Measurements from ENCODE around the gene HMGCLL1. TPM values are rescaled to one million over a fixed set of nuclear protein-coding genes. Genes with fewer than 3 reads are reported as not detected.

Gene HMGCLL1
- 0.40 TPM for polyA plus RNA-seq (2013, experiment 1 of 2)
- polyA plus RNA-seq (2013, experiment 2 of 2), result 1.1 TPM

DNA sequence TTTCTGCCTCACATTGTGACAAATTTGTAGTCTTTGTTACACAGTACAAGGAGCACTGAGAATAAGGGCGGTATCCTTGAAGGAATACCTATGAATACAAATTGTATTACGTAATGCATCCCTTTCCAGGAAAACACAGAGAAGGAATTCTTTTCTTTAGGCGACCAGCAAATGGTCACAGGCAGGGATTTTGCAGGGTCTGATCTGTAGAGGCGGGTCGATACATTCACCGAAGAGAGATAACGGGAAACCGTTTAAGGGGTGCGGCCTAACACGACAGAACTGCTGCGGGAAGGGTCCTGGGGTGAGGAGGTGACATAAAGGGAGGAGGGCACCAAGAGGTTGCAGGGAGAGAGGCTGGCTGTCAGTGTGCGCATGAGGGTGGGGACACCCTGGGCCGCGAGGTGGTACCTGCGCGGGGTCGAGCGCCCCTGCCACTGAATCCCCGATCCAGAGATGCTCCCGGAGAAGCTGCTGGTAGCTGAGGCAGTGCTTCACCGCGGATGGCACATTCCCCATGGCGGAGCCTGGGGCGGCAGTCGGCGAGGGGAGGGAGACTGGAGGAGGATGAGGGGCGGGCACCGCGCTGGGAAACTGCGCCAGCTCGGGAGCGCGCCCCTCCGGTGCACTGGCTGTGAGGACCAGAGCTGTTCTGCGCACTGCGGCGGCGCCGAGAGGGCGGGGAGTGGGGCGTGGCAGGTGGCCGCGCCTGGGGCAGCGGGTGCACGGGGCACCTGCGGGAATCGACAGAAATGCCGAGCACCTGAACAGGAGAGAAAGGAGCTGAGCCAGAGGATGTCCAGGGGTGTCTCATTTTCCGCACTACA is at the start of gene HMGCLL1:
Gene HMGCLL1 (minus strand): TSS at position 656 of the 827 bp plus-strand sequence. CDS start 137 bp downstream, at position 519.
- Histone ChIP-seq H3K9me3 (ENCODE audit: insufficient read depth, low read depth, low read length) (peaks cover 1% of the 10 kb centered on the region; the same call in 1 of the 2 replicates), H3K27me3 (ENCODE audit: insufficient read depth, low read length) (peaks cover 21% of the 10 kb centered on the region; the same call in 1 of the 2 replicates), H3K36me3 (ENCODE audit: insufficient read depth, low read length) (no peaks in the 10 kb centered on the region), H3K27ac (ENCODE audit: low read depth, low read length) (no peak within 1 kb of the TSS), H3K4me3 (ENCODE audit: low read length) (peak within 1 kb of the TSS; percentile 70), H3K4me1 (ENCODE audit: insufficient read depth, low read length) (no peaks in the 10 kb centered on the region), H3K9ac (ENCODE audit: low read depth, low read length) (no peak within 1 kb of the TSS)
- 2% methylated on average over 48 of the region's 49 CpGs for WGBS

DNA sequence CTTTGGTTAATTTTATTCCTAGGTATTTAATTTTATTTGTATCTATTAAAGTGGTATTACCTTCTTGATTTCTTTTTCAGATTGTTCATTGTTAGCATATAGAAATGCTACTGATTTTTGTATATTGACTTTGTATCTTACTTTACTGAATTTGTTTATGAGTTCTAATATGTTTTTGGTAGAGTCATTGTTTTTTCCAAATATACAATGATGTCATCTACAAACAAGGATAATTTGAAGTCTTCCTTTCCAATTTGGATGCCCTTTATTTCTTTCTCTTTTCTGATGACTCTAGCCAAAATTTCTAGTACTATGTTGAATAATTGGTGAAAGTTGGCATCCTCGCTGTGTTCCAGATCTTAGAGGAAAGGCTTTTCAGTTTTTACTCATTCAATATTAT is 43.0 kb upstream of the HMGCLL1 start:
- no peak overlapping the region for H3K27ac ChIP-seq (ENCODE audit: low read depth, low read length)
- no peaks in the 10 kb centered on the region for H3K9me3 ChIP-seq (ENCODE audit: insufficient read depth, low read depth, low read length)
- WGBS, result no CpG with 5 or more reads among the region's 1 CpG
- H3K27me3 ChIP-seq (ENCODE audit: insufficient read depth, low read length), result no peaks in the 10 kb centered on the region
- no peaks in the 10 kb centered on the region for H3K36me3 ChIP-seq (ENCODE audit: insufficient read depth, low read length)
- no peak overlapping the region for H3K9ac ChIP-seq (ENCODE audit: low read depth, low read length)
- no peak overlapping the region for H3K4me3 ChIP-seq (ENCODE audit: low read length)
- no peaks in the 10 kb centered on the region for H3K4me1 ChIP-seq (ENCODE audit: insufficient read depth, low read length)

DNA sequence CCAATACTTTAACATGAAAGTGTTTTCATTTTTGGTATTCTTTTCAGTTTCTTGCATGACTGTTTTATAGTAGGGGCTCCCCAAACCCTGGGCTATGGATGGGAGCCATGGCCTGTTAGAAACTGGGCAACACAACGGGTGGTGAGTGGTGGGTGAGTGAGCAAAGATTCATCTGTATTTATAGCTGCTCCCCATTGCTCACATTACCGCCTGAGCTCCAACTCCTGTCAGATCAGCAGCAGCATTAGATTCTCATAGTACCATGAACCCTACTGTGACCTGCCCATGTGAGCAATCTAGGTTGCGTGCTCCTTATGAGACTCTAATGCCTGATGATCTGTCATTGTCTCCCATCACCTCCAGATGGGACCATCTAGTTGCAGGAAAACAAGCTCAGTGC is 42.3 kb upstream of the HMGCLL1 start:
- Histone ChIP-seq H3K9ac (ENCODE audit: low read depth, low read length) (no peak overlapping the region), H3K4me1 (ENCODE audit: insufficient read depth, low read length) (no peaks in the 10 kb centered on the region), H3K9me3 (ENCODE audit: insufficient read depth, low read depth, low read length) (no peaks in the 10 kb centered on the region), H3K27ac (ENCODE audit: low read depth, low read length) (no peak overlapping the region), H3K27me3 (ENCODE audit: insufficient read depth, low read length) (no peaks in the 10 kb centered on the region), H3K36me3 (ENCODE audit: insufficient read depth, low read length) (no peaks in the 10 kb centered on the region), H3K4me3 (ENCODE audit: low read length) (no peak overlapping the region)
- 97% methylated on average over 3 of the region's 3 CpGs for WGBS

DNA sequence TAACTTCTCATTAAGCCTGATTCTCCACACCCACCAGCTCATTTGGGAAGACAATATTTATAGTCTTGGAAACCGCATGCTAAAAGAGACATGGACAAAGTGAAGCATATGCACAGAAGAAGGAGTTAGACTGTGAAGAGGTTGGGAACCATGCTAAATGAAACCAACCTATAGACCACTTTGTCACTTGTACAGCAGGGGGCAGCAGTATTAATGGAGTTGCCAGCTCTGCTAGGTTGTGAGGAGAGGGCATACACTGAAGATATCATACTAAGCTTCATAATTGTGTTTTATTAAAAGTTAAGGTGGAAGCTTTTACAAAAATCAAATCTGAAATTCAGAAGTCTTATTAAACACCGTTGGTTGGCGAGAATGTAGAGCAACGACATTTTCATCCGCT is 38.3 kb upstream of the HMGCLL1 start:
- 92% methylated on average over 4 of the region's 5 CpGs for WGBS
- H3K27me3 ChIP-seq (ENCODE audit: insufficient read depth, low read length), result no peaks in the 10 kb centered on the region
- no peaks in the 10 kb centered on the region for H3K36me3 ChIP-seq (ENCODE audit: insufficient read depth, low read length)
- H3K9me3 ChIP-seq (ENCODE audit: insufficient read depth, low read depth, low read length), result no peaks in the 10 kb centered on the region
- H3K4me1 ChIP-seq (ENCODE audit: insufficient read depth, low read length), result no peaks in the 10 kb centered on the region
- no peak overlapping the region for H3K27ac ChIP-seq (ENCODE audit: low read depth, low read length)
- no peak overlapping the region for H3K9ac ChIP-seq (ENCODE audit: low read depth, low read length)
- H3K4me3 ChIP-seq (ENCODE audit: low read length), result no peak overlapping the region

DNA sequence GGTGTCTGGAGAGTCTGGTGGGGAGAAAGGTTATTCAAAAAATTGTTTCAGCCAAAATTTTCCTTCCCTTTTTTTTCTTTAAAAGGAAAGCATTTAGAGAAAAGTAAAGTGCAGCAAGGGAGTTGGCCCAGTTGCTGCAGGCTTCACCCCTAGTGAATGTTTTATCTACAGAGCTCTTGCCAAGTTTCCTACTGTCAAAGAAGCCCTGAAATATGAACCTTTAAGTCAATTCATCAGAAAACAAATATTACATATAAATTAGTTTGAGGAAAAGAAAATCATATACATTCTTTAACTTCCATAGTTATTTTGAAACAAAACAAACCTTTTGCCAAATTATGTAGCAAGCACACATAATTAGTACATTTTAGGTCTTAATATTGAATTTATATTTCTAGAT is 25.0 kb upstream of the HMGCLL1 start:
- H3K4me3 ChIP-seq (ENCODE audit: low read length), result no peak overlapping the region
- no peaks in the 10 kb centered on the region for H3K9me3 ChIP-seq (ENCODE audit: insufficient read depth, low read depth, low read length)
- H3K9ac ChIP-seq (ENCODE audit: low read depth, low read length), result no peak overlapping the region
- no peaks in the 10 kb centered on the region for H3K36me3 ChIP-seq (ENCODE audit: insufficient read depth, low read length)
- no peaks in the 10 kb centered on the region for H3K27me3 ChIP-seq (ENCODE audit: insufficient read depth, low read length)
- no peak overlapping the region for H3K27ac ChIP-seq (ENCODE audit: low read depth, low read length)
- no peaks in the 10 kb centered on the region for H3K4me1 ChIP-seq (ENCODE audit: insufficient read depth, low read length)

DNA sequence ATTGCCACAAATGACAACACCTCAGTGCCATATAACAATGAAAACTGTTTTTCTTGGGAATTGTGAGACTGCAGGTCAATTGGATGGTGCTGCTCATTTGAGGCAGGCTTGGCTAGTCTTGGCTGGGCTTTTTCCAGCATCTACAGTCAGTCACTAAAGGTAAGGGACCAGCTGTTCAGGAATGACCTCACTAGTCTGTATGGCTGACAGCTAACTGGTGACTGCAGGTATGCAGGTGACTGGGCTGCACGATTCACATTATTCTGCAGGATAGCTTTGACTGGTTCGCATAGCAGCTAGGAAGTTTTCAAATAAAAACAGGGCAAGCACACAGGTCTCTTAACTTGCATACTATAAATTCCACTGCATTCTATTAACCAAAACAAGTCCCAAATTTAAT is 22.1 kb upstream of the HMGCLL1 start:
- no peaks in the 10 kb centered on the region for H3K27me3 ChIP-seq (ENCODE audit: insufficient read depth, low read length)
- no peaks in the 10 kb centered on the region for H3K4me1 ChIP-seq (ENCODE audit: insufficient read depth, low read length)
- H3K9me3 ChIP-seq (ENCODE audit: insufficient read depth, low read depth, low read length), result no peaks in the 10 kb centered on the region
- no peak overlapping the region for H3K27ac ChIP-seq (ENCODE audit: low read depth, low read length)
- no peak overlapping the region for H3K9ac ChIP-seq (ENCODE audit: low read depth, low read length)
- no peaks in the 10 kb centered on the region for H3K36me3 ChIP-seq (ENCODE audit: insufficient read depth, low read length)
- WGBS, result 83% methylated on average over 2 of the region's 2 CpGs
- H3K4me3 ChIP-seq (ENCODE audit: low read length), result no peak overlapping the region

DNA sequence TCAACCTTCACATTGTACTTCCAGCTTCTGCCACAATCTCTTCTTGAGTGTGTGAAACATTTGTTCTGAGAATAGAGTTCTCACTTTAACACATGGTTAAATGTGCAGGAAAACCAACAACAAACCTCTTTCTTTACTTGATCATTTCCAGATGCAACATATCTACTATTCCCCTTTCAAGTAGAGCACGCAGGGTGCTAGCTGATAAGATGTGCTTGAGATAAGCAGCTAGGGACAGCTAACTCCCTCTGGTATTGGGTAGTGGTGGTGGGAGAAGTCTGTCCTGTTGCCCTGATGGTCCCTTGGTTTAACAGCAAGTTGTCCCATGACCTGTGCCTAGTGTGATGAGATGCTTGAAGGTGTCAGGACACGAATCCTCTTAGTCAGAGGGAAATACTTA is 15.4 kb upstream of the HMGCLL1 start:
- Histone ChIP-seq H3K9me3 (ENCODE audit: insufficient read depth, low read depth, low read length) (no peaks in the 10 kb centered on the region), H3K4me3 (ENCODE audit: low read length) (no peak overlapping the region), H3K36me3 (ENCODE audit: insufficient read depth, low read length) (no peaks in the 10 kb centered on the region), H3K27ac (ENCODE audit: low read depth, low read length) (no peak overlapping the region), H3K27me3 (ENCODE audit: insufficient read depth, low read length) (no peaks in the 10 kb centered on the region), H3K9ac (ENCODE audit: low read depth, low read length) (no peak overlapping the region), H3K4me1 (ENCODE audit: insufficient read depth, low read length) (no peaks in the 10 kb centered on the region)
- 75% methylated on average over 2 of the region's 2 CpGs for WGBS

DNA sequence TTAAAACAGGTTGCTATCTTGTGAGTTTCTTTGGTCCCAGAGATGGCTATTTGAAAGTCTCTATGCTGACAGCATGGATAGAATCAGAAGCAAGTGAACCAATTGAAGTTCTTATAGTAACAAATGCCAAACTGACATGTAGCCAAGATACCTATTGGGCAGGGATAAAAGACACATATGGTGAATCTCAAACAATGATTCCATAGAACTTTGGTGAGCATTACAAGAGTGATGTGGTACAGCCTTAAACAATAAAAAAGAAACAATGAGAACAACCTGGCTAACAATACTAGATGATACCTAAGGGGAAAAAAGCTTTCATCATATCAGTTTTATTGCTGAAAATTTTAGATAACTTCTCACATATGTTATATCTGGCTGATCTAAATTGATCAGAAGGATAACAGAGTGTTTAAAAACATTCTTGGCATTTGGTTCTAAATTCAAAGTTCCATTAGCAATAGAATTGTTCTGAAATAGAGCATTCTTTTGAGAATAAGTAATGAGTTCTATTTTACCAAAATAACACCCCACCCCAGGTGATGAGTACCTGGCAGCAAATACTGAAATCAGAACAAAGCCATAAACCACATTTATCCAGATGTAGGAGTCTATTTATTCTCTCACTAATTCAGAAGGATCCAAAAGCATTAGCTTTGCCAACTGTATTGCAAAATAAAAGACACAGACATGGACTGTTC is 5.8 kb upstream of the HMGCLL1 start:
- Histone ChIP-seq H3K27me3 (ENCODE audit: insufficient read depth, low read length) (peaks cover 2% of the 10 kb centered on the region; the same call in 1 of the 2 replicates), H3K9me3 (ENCODE audit: insufficient read depth, low read depth, low read length) (no peaks in the 10 kb centered on the region), H3K4me1 (ENCODE audit: insufficient read depth, low read length) (no peaks in the 10 kb centered on the region), H3K9ac (ENCODE audit: low read depth, low read length) (no peak overlapping the region), H3K36me3 (ENCODE audit: insufficient read depth, low read length) (no peaks in the 10 kb centered on the region), H3K27ac (ENCODE audit: low read depth, low read length) (no peak overlapping the region), H3K4me3 (ENCODE audit: low read length) (no peak overlapping the region)

DNA sequence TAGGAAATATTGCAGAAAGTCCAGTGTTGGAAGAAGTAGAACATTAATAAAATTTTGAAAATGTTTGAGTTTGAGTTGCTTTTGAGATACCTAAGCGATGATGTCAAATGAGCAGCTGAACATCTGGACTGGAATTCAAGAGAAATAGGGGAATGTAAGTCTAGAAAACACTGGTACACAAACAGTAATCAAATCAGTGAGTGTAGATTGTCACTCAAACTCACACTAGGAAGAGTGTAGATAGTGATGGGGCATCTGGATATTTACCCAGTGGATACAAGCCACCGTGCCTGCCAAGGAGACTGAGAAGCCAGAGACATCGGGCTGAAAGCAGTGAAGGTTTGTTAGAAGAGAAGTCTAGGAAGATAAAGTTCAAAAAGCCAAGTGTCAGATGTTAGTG is 2.2 kb downstream of the HMGCLL1 start:
- 89% methylated on average over 3 of the region's 3 CpGs for WGBS

DNA sequence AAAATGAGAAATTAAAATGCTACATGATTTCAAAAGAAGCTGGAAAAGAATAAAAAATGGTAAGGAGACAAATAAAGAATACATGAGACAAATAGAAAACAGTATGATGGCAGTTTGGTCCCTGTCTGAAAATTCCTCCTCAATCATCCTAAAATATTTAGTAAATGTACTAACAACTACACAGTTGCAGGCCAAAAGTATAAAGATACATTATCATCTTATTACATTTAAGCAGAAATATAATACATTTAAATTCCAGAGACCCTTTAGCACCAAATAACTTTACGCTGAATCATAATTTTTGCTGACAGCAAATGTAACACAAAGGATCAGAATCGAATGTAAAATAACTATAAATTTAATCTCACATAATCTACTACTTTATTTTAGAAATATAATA is 4.4 kb downstream of the HMGCLL1 start:
- Histone ChIP-seq H3K27ac (ENCODE audit: low read depth, low read length) (no peak overlapping the region), H3K4me3 (ENCODE audit: low read length) (no peak overlapping the region), H3K9me3 (ENCODE audit: insufficient read depth, low read depth, low read length) (peaks cover 12% of the 10 kb centered on the region; the same call in 1 of the 2 replicates), H3K36me3 (ENCODE audit: insufficient read depth, low read length) (no peaks in the 10 kb centered on the region), H3K4me1 (ENCODE audit: insufficient read depth, low read length) (no peaks in the 10 kb centered on the region), H3K27me3 (ENCODE audit: insufficient read depth, low read length) (peaks cover 16% of the 10 kb centered on the region; the same call in 1 of the 2 replicates), H3K9ac (ENCODE audit: low read depth, low read length) (no peak overlapping the region)
- 89% methylated on average over 1 of the region's 2 CpGs for WGBS

More for the DNA sequence above, 2.2 kb downstream of the HMGCLL1 start:
- Histone ChIP-seq H3K36me3 (ENCODE audit: insufficient read depth, low read length) (no peaks in the 10 kb centered on the region), H3K4me3 (ENCODE audit: low read length) (no peak overlapping the region), H3K9ac (ENCODE audit: low read depth, low read length) (no peak overlapping the region), H3K4me1 (ENCODE audit: insufficient read depth, low read length) (no peaks in the 10 kb centered on the region), H3K27me3 (ENCODE audit: insufficient read depth, low read length) (peaks cover 21% of the 10 kb centered on the region; the same call in 1 of the 2 replicates), H3K9me3 (ENCODE audit: insufficient read depth, low read depth, low read length) (peaks cover 12% of the 10 kb centered on the region; the same call in 1 of the 2 replicates), H3K27ac (ENCODE audit: low read depth, low read length) (no peak overlapping the region)

DNA sequence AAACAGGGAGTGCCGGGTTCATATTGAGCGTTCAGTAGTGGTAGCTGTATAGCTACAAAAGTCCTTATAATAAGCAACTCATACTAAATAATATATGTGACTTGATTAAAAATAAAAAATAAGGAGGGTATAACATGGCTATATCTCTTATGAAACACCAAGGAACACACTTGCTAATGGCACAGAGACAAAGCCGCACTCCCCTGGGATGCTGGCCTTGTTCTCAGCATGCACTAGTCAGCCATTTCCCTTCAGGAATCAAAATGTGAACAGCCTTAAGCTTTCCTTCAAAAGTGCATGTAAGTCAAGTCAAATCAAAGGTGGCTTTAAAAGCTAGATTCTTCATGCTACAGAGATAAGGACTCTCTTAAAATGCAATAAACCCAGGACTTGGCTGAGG is 9.4 kb downstream of the HMGCLL1 start:
- H3K36me3 ChIP-seq (ENCODE audit: insufficient read depth, low read length), result no peaks in the 10 kb centered on the region
- no peaks in the 10 kb centered on the region for H3K27me3 ChIP-seq (ENCODE audit: insufficient read depth, low read length)
- no peak overlapping the region for H3K9ac ChIP-seq (ENCODE audit: low read depth, low read length)
- 97% methylated on average over 1 of the region's 3 CpGs for WGBS
- no peak overlapping the region for H3K27ac ChIP-seq (ENCODE audit: low read depth, low read length)
- H3K4me1 ChIP-seq (ENCODE audit: insufficient read depth, low read length), result peaks cover 5% of the 10 kb centered on the region; the same call in 1 of the 2 replicates
- H3K4me3 ChIP-seq (ENCODE audit: low read length), result no peak overlapping the region
- peaks cover 12% of the 10 kb centered on the region; the same call in 1 of the 2 replicates for H3K9me3 ChIP-seq (ENCODE audit: insufficient read depth, low read depth, low read length)

Measured in HUES64 (cell line).